GM20431 (cell line): ENCODE measurements around the gene DECR2.
"Not testable (repeated sequence)": the region's sequence is repeated elsewhere in the genome, so short reads cannot be mapped to it uniquely, and the experiment has no call there.

ENCODE experiments used
- in situ Hi-C: fragments of 300-500 bp; cut with MseI, MboI; formaldehyde crosslinking; loops from one replicate; pipeline ENCODE4 v1.15.0; 2020; ENCODE audit warnings: low sequenced_read_pairs; ENCODE audit not compliant: unreplicated experiment

DECR2 gene

DNA sequence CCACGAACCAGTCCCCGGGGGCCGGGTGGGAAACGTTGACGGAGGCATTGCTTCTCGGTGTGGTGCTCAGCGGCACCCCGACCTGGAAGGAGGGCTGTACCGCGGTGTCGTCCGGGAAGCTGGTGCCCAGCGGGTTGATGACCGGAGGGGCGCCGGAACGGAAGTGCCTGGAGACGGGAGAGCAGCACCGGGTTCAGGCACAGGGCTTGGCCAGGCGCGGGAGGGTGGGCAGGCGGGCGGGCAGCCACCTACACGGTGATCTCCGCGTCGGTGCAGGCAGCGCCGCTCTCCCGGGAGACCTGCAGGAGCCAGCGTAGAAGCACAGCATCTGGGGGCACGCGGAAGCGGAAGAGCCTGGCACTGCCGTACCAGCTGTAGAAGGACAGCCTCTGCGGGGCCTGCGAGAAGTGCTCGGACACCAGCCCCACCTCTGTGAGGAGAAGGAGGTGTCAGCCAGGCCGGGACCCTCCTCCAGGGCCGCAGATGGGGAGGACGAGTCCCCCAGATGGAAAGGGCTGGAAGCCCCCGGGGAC lies 24.2 kb upstream of the DECR2 start:
- in situ Hi-C loops, result no loop called here

DNA sequence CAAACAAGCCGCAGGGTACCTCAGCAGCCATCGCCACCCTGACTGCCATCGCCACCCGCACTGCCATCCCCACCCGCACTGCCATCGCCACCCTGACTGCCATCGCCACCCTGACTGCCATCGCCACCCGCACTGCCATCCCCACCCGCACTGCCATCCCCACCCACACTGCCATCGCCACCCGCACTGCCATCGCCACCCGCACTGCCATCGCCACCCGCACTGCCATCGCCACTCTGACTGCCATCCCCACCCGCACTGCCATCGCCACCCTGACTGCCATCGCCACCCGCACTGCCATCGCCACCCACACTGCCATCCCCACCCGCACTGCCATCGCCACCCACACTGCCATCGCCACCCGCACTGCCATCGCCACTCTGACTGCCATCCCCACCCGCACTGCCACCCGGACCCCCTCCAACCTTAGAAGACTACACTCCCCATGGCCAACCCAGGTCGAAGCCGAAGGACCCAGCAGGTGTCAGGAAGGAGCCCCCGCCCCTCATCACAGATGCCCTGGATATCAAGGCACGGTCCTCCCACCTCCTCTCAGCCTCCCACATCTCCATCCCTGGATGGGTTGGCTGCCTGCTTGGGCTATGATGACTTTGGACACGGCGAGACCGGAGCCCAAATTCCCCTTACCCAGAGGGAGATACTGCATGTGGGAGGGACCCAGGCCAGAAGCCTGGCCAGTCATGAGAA lies 23.4 kb upstream of the DECR2 start:
- in situ Hi-C loops, result not testable (repeated sequence)

DNA sequence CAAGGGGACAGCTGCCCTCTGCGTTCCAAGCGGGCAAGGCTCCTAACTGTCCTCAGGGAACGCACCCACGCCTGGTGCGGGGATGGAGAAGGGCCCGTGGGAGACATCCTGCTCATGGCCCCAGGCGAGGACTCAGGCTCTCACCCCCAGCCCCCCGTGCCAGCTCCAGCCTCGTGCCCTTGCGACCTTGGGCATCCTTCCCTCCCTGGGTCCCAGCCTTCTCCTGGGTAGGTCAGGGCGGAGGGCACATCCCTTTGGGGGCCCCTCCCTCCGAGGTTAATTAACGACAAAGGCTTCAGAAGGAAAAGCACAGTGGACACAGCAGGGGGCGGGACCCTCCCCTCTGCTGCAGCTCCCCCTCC lies 22.9 kb upstream of the DECR2 start:
- in situ Hi-C loops, result no loop called here

DNA sequence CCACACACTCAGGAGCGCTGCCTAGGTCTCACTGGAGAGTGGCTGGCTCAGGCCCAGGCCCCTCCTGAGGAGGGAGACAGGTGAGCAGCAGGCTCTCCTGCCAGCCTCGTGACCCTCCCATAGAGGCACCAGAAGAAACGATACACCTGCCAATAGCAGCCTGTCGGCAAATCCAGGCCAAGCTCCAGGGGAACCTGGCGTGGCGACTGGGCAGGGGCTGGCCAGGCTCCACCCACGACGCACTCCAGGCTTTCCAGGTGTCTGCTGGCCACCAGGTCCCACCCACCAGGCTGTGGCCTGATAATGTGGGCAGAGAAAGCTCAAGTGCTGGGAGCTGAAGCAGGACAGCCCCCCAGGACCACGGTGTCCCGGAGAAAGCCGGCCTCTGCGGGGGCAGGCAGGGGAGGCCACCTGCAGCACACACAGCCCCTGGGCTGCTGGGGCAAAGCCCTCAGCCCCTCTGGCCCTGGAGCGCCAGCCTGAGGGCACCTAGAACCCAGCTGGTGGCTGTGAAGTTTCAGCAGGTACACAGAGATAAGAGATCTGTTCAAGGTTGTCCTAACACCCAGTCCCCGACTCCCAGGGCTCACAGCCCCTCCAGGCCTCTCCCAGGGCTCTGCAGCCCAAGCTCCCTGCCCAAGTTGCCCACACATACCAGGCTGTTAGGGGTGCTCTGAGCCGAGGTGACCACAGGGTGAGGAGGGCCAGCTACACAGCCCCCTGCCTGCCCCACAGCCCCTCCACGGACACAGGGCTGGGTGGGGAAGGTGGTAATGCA lies 22.3 kb upstream of the DECR2 start:
- in situ Hi-C loops, result no loop called here

DNA sequence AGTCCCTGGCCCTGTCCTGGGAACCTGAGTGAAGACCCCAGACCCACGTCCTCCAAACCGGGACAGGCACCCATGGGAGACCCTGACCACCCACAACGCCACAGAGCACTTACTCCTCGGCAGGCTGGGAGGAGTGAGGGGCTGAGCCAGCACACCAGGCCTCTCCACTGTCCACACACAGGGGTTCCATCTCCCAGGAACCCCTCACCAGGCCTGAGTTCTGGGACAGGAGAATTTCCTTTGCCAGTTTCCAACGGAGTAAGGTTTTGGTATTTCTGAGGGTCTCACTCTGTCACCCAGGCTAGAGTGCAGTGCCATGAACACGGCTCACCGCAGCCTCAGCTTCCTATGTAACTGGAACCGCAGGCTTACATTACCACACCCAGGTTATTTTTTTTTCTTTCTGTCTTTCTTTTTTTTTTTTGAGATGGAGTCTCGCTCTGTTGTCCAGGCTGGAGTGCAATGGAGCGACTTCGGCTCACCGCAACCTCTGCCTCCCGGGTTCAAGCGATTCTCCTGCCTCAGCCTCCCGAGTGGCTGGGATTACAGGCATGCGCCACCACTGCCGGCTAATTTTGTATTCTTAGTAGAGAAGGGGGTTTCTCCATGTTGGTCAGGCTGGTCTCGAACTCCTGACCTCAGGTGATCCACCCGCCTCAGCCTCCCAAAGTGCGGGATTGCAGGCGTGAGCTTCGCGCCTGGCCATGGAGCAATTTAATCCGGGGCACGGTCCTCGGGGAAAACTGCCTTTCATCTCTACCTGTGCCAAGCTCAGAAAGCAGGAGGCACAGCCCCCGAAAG lies 21.5 kb upstream of the DECR2 start:
- in situ Hi-C loops, result no loop called here

DNA sequence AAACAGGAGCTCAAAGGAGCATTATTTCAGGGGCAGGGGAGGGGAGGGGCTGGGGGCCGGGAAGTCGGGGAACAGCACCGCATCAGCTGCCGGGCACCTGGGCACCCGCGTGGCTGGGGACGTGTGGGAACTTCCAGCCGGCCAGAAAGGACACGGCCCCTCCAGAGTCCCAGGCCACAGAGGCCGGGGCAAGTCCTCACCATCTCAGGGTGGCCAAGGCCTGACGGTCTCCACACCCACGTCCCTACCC lies 21.0 kb upstream of the DECR2 start:
- in situ Hi-C loops, result no loop called here

DNA sequence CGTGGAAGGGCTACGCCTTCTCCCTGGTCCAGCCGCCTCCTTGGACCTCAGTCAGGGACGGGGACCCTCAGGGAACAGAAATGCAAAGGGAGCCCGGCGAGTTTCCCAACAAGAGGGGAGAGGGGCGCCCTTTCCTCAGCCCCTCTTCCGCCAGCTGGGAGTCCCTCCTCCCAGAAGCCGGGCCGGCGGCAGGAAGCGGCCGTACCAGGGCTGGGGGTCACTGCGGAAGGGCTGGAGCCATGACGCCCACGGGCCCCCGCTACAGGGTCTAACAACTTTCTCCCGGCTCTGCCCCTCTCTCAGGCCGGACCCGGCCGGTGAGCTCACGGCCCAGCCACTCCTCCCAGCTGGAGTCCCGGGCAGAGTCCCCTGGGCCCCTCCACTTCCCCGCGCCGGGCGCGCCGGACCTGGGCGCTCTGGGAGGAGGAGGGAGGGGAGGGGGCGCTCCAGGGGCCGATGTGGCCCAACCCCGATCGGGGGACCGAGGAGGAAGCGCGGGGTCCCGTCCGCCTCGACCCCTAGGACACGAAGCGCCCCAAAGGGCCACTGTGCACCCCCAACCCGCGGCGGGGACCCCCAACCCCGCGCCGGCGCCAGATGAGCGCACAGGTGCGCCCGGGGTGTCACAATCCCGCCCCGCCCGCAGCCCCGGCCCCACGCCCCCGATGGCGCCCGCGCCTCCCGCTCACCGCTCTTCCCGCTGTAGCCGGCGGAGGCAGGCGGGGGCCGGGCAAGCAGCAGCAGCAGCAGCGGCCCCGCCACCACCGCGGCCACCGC lies 20.5 kb upstream of the DECR2 start:
- in situ Hi-C loops, result no loop called here

DNA sequence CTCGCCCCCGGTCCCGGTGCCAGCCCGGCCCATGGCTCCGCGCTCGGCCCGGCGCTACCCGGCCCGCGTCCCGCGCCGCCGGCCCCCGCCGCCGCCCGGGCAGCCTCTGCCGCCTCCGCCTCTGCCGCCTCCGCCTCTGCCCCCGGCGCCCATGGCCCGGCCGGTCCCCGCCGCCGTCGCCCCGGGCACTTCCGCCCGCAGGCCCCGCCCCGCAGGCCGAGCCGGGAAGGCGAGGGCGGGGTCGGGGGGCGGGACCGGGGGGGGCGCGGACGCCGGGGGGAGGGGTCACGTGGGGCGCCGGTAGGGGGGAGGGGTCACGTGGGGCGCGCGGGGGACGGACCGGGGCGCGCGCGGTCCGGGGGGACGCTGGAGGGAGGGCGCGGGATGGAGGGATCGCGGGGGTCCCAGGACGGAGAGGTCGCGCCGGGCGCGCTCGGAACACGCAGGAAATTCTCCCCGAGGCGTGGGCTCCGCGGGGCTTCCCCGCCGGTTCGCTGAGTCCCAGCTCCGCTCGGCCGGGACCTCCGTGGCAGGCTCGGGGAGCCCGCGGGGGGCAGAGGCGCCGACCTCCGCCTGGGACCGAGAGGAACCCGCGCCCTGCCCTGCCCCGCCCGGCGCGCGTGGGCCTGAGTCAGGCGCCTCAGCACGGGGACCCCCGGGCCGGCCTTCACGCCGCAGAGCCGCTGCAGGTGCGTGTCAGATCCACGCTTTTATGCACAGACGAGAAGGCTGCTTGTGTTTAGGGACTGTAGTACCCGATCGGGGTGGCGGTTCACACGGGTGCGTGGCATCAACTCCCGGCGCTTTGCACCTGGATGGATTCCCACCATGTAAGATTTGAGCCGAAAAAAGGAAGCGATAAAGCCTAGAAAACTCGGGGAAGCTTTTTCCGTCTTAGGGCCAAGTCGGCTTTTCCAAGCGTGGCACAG lies 19.6 kb upstream of the DECR2 start, which contains the start of gene PGAP6:
PGAP6 (minus strand) TSS at position 190 of the 929 bp plus-strand sequence; CDS start at position 33, 157 bp downstream.
- in situ Hi-C loops, result no loop called here

DNA sequence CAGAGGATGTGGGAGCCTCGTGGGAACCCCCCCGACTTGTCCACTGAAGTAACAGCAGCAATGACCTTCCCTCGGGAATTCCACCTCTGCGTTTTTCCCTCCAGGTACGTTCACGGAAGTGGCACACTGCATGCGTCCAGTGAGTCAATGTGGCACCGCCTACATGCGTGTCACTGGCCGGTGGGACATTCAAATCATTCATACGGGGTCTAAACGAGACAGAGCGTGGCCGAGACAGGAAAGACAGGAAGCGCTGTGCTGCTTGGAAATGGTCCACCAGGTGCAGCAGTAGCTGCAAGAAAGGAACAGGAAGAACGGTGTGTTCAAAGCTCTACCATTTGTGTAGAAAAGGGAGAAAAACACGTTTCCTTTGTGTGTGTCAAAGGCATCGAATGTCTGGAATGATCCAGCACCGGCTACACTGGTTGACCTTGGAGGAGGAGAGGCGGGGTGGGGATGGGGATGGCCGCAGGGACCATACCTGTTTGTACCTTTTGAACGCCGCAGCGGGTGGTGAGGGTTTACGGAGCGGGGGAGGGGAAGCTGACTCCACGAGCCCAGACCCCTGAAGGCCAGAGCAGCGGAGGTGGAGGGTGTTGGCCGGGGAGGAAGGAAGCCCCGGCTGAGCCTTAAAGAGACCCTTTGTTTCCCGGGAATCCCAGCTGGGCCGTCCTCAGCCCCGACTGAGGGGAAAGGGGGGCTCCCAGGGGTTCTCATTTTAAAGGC lies 18.2 kb upstream of the DECR2 start:
- in situ Hi-C loops, result no loop called here

DNA sequence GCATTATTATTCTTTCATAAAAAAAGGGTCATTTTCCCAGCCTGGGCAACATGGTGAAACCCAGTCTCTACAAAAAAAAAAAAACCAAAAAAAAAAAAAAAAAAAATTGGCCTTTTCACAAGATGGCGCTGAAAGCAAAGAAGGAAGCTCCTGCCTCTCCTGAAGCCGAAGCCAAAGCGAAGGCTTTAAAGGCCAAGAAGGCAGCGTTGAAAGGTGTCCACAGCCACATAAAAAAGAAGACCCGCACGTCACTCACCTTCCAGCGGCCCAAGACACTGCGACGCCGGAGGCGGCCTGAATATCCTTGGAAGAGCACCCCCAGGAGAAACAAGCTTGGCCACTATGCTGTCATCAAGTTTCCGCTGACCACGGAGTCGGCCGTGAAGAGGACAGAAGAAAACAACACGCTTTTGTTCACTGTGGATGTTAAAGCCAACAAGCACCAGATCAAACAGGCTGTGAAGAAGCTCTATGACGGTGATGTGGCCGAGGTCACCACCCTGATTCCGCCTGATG lies 15.0 kb upstream of the DECR2 start:
- in situ Hi-C loops, result no loop called here

DNA sequence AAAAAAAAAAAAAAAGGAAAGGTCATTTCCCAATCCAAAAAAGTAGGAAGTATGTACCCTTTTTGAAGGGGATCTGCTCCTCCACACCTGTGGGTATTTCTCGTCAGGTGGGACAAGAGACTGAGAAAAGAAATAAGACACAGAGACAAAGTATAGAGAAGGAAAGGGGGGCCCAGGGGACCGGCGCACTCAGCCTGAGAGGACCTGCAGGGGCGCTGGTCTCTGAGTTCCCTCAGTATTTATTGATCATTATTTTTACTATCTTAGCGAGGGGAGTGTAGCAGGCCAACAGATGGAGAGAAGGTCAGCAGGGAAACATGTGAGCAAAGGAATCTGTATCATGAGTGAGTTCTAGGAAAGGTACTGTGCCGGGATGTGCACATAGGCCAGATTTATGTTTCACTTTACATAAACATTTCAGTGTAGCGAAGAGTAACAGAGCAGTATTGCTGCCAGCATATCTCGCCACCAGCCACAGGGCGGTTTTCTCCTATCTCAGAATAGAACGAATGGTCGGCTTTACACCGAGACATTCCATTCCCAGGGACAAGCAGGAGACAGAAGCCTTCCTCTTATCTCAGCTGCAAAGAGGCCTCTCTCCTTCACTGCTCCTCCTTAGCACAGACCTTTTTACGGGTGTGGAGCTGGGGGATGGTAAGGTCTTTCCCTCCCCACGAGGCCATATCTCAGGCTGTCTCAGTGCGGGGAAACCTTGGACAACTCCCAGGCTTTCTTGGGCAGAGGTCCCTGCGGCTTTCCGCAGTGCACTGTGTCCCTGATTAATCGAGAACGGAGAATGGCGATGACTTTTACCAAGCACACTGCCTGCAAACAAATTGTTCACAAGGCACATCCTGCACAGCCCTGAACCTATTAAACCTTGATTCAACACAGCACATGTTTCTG lies 13.7 kb upstream of the DECR2 start:
- in situ Hi-C loops, result not testable (repeated sequence)

DNA sequence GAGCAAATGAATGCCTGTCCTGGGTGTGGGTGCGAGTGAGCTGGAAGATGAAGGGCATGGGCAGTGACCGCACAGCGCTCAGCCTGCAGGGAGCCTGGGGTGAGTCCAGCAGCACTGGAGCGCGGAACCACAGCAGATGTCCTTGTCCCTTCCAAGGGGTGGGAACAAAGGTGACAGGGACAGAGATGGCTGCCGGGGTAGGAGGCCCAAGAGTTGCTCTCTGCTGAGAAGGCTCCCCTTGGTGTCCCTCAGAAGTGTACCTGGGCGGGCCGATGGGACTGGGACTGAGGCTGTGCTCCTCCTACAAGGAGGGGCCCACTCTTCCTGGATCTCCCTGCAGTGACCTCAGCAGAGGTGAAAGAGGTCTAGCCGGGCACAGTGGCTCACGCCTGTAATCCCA lies 12.3 kb upstream of the DECR2 start:
- in situ Hi-C loops, result no loop called here

DNA sequence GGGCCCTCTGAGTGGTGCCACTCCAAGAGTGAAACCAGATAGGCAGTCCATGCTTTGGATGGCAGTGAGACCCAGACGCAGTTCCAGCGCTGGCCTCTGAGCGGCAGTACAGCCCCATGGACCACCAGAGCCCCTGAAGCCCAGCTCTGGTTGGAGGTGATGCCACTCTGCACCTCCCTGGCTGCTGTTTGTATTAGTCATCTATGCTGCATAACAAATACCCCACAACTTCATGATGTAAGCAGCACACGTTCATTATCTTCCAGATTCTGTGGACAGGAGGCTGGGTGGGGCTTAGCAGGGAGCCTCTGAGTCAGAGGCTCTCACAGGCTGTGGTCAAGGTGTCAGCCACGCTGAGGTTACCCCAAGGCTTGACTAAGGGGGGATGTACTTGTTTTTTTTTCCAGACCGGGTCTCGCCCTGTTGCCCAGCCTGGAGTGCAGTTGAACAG lies 9.8 kb upstream of the DECR2 start:
- in situ Hi-C loops, result no loop called here

DNA sequence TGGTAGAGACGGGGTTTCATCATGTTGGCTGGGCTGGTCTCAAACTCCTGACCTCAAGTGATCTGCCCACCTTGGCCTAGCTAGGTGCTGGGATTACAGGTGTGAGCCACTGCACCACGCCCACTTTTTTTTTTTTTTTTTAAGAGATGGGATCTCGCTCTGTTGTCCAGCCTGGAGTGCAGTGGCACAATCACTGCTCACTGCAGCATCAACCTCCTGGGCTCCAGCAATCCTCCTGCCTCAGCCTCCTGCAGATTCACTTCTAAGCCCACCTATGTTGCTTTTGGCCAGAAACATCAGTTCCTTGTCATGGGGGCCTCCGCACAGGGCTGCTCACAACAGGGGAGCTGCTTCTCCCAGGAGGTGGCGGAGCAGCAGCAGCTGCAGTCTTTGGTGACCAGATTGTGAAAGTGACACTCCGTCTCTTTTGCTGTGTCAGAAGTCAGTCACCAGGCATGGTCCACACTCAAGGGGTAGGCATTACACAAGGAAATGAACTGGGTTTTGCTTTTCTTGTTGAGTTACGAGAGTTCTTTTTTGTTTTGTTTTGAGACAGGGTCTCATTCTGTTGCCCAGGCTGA lies 9.1 kb upstream of the DECR2 start:
- in situ Hi-C loops, result no loop called here

DNA sequence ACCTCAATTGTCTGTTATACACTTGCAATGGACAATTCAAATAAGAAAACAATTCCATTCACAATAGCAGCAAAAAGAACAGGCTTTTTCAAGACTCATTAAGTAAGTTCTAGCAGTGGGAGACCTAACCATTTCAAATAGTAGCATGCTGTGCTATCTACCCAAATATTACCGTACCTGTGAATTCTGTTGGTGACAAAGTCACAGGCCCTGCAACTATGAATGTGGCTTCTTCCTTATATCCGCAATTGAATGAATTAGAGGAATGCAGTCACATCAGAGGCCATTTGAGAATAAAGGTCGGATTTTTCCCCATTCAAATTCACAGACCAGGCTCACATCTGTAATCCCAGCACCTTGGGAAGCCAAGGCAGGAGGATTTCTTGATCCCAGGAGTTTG lies 5.5 kb upstream of the DECR2 start:
- in situ Hi-C loops, result no loop called here

DNA sequence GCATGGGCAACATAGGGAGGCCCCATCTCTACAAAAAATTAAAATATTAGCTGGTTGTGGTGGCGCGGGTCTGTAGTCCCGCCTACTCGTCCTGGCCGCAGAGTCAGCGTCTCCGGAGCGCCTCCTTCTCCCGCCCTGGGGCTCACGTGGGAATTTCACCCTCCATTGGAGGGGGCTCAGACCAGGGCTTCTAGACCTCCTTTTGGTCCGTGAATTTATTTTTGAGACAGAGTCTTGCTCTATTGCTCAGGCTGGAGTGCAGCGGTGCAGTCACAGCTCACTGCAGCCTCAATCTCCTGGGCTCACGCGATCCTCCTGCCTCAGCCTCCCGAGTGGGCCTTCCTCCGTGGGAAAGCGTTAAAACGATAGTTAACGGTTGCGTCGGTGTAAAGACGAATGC lies 5.1 kb upstream of the DECR2 start:
- in situ Hi-C loops, result no loop called here

DNA sequence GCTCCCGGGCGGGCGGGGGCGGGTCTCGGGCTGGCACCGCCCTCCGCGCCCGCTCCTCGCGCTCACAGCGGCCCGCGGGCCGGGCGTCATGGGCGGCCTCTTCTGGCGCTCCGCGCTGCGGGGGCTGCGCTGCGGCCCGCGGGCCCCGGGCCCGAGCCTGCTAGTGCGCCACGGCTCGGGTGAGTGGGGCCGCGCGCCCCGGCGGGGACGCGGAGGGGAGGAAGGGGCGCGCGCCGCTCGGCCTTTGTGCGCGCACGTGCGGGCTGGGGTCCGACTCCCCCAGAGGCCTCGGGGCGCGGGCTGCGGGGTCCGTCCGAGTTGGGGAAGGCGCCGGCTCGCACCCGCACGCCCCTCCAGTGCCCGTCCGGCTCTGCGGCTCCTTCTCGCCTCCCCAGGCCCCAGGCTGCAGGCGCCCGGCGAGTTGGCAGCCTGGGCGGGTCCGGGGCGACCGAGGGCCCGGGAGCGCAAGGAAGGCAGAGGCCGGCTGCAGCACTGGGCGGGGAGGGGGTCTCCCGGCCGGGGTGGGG lies 4.5 kb upstream of the DECR2 start, which contains the start of gene NME4:
NME4 (plus strand) TSS at position 65 of the 527 bp plus-strand sequence; CDS start at position 89, 24 bp downstream.
- in situ Hi-C loops, result no loop called here
